ENCODE measurements around the gene MAST4. TPM values are rescaled to one million over a fixed set of nuclear protein-coding genes. Genes with fewer than 3 reads are reported as not detected.
A peak's percentile ranks its signal among the peaks of the same experiment; 100 is the strongest.

The MAST4 gene
- polyA plus RNA-seq, 2 of the 4 experiments (the other 2 are of a cell fraction) = 1.2 to 5.8 TPM

GRCh38 chr5:66807743-66808142, 211.6 kb downstream of the MAST4 start:
- Histone ChIP-seq H3K9me3 (no peaks in the 10 kb centered on the region), H3K27ac (peak overlapping the region in 1 of 2 experiments; percentile 65; a peak in 4 of 6 replicates), H3K4me3 (no peak overlapping the region), H3K4me2 (peak overlapping the region; percentile 53), H3K4me1 (peaks cover 5% of the 10 kb centered on the region)
- ATAC-seq (peak; percentile 98), DNase-seq (ENCODE audit: low read depth in 1 of 2, low spot score in 1 of 2) (peak; percentile 66 to 73), FAIRE-seq (peak; percentile 18)
- POLR2A ChIA-PET = no interaction called here
- 27% methylated on average over 5 of the region's 5 CpGs for WGBS (ENCODE audit: missing lambda C conversion rate)
- TF ChIP-seq MAX (IDR thresholded peaks at IDR 0.05) (peak; percentile 63), GATA3 (IDR thresholded peaks at IDR 0.05; ENCODE audit: borderline replicate concordance) (no peak), CHD4 (IDR thresholded peaks at IDR 0.05; ENCODE audit: borderline replicate concordance) (no peak), RARB (CRISPR knock-in tag; IDR thresholded peaks at IDR 0.05) (no peak), KDM5A (IDR thresholded peaks at IDR 0.05) (no peak), HDAC2 (IDR thresholded peaks at IDR 0.05) (no peak), NPAS2 (CRISPR knock-in tag; IDR thresholded peaks at IDR 0.05; ENCODE audit: borderline replicate concordance) (no peak), ZNF302 (CRISPR knock-in tag; IDR thresholded peaks at IDR 0.05) (no peak), CTCF (IDR thresholded peaks at IDR 0.05) (peak; percentile 78), RAD21 (conservative IDR thresholded peaks at IDR 0.05 in 1 of 2, IDR thresholded peaks at IDR 0.05 in 1 of 2) (peak; percentile 87 to 88), FOSL2 (IDR thresholded peaks at IDR 0.05) (no peak; the same call in 1 of the 2 replicates), FOSL2 (CRISPR knock-in tag; IDR thresholded peaks at IDR 0.05) (peak; percentile 57), SMC3 (IDR thresholded peaks at IDR 0.05) (peak; percentile 75), E2F6 (IDR thresholded peaks at IDR 0.05; ENCODE audit: borderline replicate concordance, low read depth) (no peak), HOXA7 (CRISPR knock-in tag; IDR thresholded peaks at IDR 0.05) (no peak), KDM1A (IDR thresholded peaks at IDR 0.05; ENCODE audit: low read depth) (no peak), USF2 (IDR thresholded peaks at IDR 0.05) (no peak), ZFP36 (IDR thresholded peaks at IDR 0.05; ENCODE audit: borderline replicate concordance, partially characterized antibody) (no peak), EHF (CRISPR knock-in tag; IDR thresholded peaks at IDR 0.05) (no peak)
- TF ChIP-seq, protein P1, sequence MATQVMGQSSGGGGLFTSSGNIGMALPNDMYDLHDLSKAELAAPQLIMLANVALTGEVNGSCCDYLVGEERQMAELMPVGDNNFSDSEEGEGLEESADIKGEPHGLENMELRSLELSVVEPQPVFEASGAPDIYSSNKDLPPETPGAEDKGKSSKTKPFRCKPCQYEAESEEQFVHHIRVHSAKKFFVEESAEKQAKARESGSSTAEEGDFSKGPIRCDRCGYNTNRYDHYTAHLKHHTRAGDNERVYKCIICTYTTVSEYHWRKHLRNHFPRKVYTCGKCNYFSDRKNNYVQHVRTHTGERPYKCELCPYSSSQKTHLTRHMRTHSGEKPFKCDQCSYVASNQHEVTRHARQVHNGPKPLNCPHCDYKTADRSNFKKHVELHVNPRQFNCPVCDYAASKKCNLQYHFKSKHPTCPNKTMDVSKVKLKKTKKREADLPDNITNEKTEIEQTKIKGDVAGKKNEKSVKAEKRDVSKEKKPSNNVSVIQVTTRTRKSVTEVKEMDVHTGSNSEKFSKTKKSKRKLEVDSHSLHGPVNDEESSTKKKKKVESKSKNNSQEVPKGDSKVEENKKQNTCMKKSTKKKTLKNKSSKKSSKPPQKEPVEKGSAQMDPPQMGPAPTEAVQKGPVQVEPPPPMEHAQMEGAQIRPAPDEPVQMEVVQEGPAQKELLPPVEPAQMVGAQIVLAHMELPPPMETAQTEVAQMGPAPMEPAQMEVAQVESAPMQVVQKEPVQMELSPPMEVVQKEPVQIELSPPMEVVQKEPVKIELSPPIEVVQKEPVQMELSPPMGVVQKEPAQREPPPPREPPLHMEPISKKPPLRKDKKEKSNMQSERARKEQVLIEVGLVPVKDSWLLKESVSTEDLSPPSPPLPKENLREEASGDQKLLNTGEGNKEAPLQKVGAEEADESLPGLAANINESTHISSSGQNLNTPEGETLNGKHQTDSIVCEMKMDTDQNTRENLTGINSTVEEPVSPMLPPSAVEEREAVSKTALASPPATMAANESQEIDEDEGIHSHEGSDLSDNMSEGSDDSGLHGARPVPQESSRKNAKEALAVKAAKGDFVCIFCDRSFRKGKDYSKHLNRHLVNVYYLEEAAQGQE (IDR thresholded peaks at IDR 0.05) = no peak
- CTCF ChIA-PET = interaction anchor here (0.5 to 3.9 kb wide), 27 partner anchors 11 to 1440 kb away, joined by 3 to 31 read pairs (median 5); no protein-coding TSS in a partner anchor

DNA sequence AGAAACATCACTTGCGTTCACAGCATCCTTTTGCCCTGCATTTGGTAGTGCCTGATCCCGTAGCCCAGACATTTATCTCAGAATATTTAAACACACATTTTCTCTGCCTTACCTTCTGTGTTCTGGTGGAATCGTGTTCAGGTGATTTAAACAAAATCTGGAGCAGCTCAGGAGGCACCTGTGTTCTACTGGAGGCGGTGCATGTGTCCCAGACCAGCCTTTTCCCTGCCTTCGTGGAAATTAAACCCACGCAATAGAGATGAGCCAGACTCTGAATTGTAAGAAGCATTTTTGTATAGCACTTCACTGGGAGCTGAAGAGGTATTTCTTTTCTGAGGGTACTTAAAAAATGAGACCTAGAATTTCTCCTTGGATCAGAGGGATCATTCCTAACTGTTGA, 212.5 kb downstream of the MAST4 start:
- ATAC-seq (no peak), DNase-seq (ENCODE audit: low read depth in 1 of 2, low spot score in 1 of 2) (no peak), FAIRE-seq (no peak)
- peak overlapping the region in 1 of 2 experiments; percentile 65; a peak in 2 of 6 replicates for H3K27ac ChIP-seq
- peaks cover 5% of the 10 kb centered on the region for H3K4me1 ChIP-seq
- no peak for TF ChIP-seq NR3C1 (IDR thresholded peaks at IDR 0.05)
- TF ChIP-seq HMGXB4 (CRISPR knock-in tag; IDR thresholded peaks at IDR 0.05; ENCODE audit: borderline replicate concordance) = no peak
- 74% methylated on average over 6 of the region's 6 CpGs for WGBS (ENCODE audit: missing lambda C conversion rate)
- ChIA-PET CTCF (interaction anchor here (0.6 to 3.9 kb wide), 16 partner anchors 9 to 401 kb away, joined by 3 to 31 read pairs (median 4); no protein-coding TSS in a partner anchor), POLR2A (no interaction called here)
- no peaks in the 10 kb centered on the region for H3K9me3 ChIP-seq
- no peak overlapping the region for H3K4me2 ChIP-seq
- no peak overlapping the region for H3K4me3 ChIP-seq

All from A549 (cell line).